Measurements from ENCODE around the gene UTS2B.

Gene UTS2B

GRCh38 chr3:191372122-191372521 lies 41.8 kb upstream of the UTS2B start:
- Histone ChIP-seq H3K9ac (ENCODE audit: low read depth, low read length, poor library complexity, severe bottlenecking) (no peak overlapping the region), H3F3A (ENCODE audit: low read depth) (no peaks in the 10 kb centered on the region), H3K36me3 (ENCODE audit: insufficient read depth, low read length) (no peaks in the 10 kb centered on the region), H3K79me2 (ENCODE audit: insufficient read depth, low read length) (no peaks in the 10 kb centered on the region), H3K4me1 (ENCODE audit: insufficient read depth, low read length, poor library complexity, severe bottlenecking) (no peaks in the 10 kb centered on the region), H3K9me3 (ENCODE audit: insufficient read depth, low read depth, low read length) (no peaks in the 10 kb centered on the region), H3K27me3 (ENCODE audit: insufficient read depth, low read length, poor library complexity, severe bottlenecking) (no peaks in the 10 kb centered on the region), H3K4me3 (ENCODE audit: low read length, poor library complexity, severe bottlenecking) (no peak overlapping the region), H4K20me1 (ENCODE audit: insufficient read depth, low read length, poor library complexity, severe bottlenecking) (no peaks in the 10 kb centered on the region), H2AFZ (ENCODE audit: low read length) (no peak overlapping the region), H3K4me2 (ENCODE audit: low read depth, low read length, poor library complexity, severe bottlenecking) (no peak overlapping the region), H3K9me2 (replicated peaks; ENCODE audit: low read depth, low read length) (no peaks in the 10 kb centered on the region)
- TF ChIP-seq EZH2phosphoT487 (IDR thresholded peaks at IDR 0.05; ENCODE audit: borderline replicate concordance) = no peak
- no peak for TF ChIP-seq CTCF (conservative IDR thresholded peaks at IDR 0.05; ENCODE audit: low read length)

- no peak overlapping the region for H3K4me3 ChIP-seq (ENCODE audit: low read length, poor library complexity, severe bottlenecking)
- no peaks in the 10 kb centered on the region for H4K20me1 ChIP-seq (ENCODE audit: insufficient read depth, low read length, poor library complexity, severe bottlenecking)
- H3K27me3 ChIP-seq (ENCODE audit: insufficient read depth, low read length, poor library complexity, severe bottlenecking) = peaks cover 7% of the 10 kb centered on the region
- H3K4me1 ChIP-seq (ENCODE audit: insufficient read depth, low read length, poor library complexity, severe bottlenecking) = no peaks in the 10 kb centered on the region
- TF ChIP-seq CTCF (conservative IDR thresholded peaks at IDR 0.05; ENCODE audit: low read length) (no peak), EZH2phosphoT487 (IDR thresholded peaks at IDR 0.05; ENCODE audit: borderline replicate concordance) (no peak)
- H3K4me2 ChIP-seq (ENCODE audit: low read depth, low read length, poor library complexity, severe bottlenecking) = no peak overlapping the region
- no peak overlapping the region for H3K9ac ChIP-seq (ENCODE audit: low read depth, low read length, poor library complexity, severe bottlenecking)
- no peaks in the 10 kb centered on the region for H3F3A ChIP-seq (ENCODE audit: low read depth)
- no peaks in the 10 kb centered on the region for H3K9me2 ChIP-seq (replicated peaks; ENCODE audit: low read depth, low read length)
- no peaks in the 10 kb centered on the region for H3K9me3 ChIP-seq (ENCODE audit: insufficient read depth, low read depth, low read length)
- no peak overlapping the region for H2AFZ ChIP-seq (ENCODE audit: low read length)
- H3K36me3 ChIP-seq (ENCODE audit: insufficient read depth, low read length) = no peaks in the 10 kb centered on the region
- H3K79me2 ChIP-seq (ENCODE audit: insufficient read depth, low read length) = no peaks in the 10 kb centered on the region
These were observed 39.3 kb upstream of the UTS2B start for GRCh38 chr3:191369616-191370010.

- Histone ChIP-seq H3K9ac (ENCODE audit: low read depth, low read length, poor library complexity, severe bottlenecking) (no peak overlapping the region), H3F3A (ENCODE audit: low read depth) (no peaks in the 10 kb centered on the region), H3K4me2 (ENCODE audit: low read depth, low read length, poor library complexity, severe bottlenecking) (no peak overlapping the region), H3K9me3 (ENCODE audit: insufficient read depth, low read depth, low read length) (no peaks in the 10 kb centered on the region), H3K27me3 (ENCODE audit: insufficient read depth, low read length, poor library complexity, severe bottlenecking) (peaks cover 7% of the 10 kb centered on the region), H3K4me3 (ENCODE audit: low read length, poor library complexity, severe bottlenecking) (no peak overlapping the region), H3K9me2 (replicated peaks; ENCODE audit: low read depth, low read length) (no peaks in the 10 kb centered on the region), H2AFZ (ENCODE audit: low read length) (no peak overlapping the region), H3K36me3 (ENCODE audit: insufficient read depth, low read length) (no peaks in the 10 kb centered on the region), H3K79me2 (ENCODE audit: insufficient read depth, low read length) (no peaks in the 10 kb centered on the region), H4K20me1 (ENCODE audit: insufficient read depth, low read length, poor library complexity, severe bottlenecking) (no peaks in the 10 kb centered on the region), H3K4me1 (ENCODE audit: insufficient read depth, low read length, poor library complexity, severe bottlenecking) (no peaks in the 10 kb centered on the region)
- TF ChIP-seq EZH2phosphoT487 (IDR thresholded peaks at IDR 0.05; ENCODE audit: borderline replicate concordance) = no peak
- TF ChIP-seq CTCF (conservative IDR thresholded peaks at IDR 0.05; ENCODE audit: low read length) = no peak
These were observed 38.7 kb upstream of the UTS2B start for GRCh38 chr3:191368755-191369615.

All from Loucy (cell line).